HG03196 (cell line): ENCODE measurements around the gene WLS.

Experiments used
- ATAC-seq: cut with Tn5 transposase; IDR thresholded peaks from one replicate; pipeline ENCODE4 v1.9.1; 2021; ENCODE audit not compliant: unreplicated experiment

The WLS gene

GRCh38 chr1:68103011-68103545, 129.2 kb downstream of the WLS start:
- no peak for ATAC-seq

GRCh38 chr1:68101829-68102228, 130.5 kb downstream of the WLS start:
- ATAC-seq, result no peak

- no peak for ATAC-seq
Observed at GRCh38 chr1:68100571-68100970, 131.8 kb downstream of the WLS start.

- no peak for ATAC-seq
Observed at GRCh38 chr1:68093737-68094136, 138.6 kb downstream of the WLS start.

- no peak for ATAC-seq
Observed at GRCh38 chr1:68087184-68087583, 145.1 kb downstream of the WLS start.

- no peak for ATAC-seq
Observed at GRCh38 chr1:68085752-68086151, 146.6 kb downstream of the WLS start.

- no peak for ATAC-seq
Observed at GRCh38 chr1:68083686-68084085, 148.6 kb downstream of the WLS start.

- ATAC-seq, result no peak
Observed at GRCh38 chr1:68081775-68082283, 150.5 kb downstream of the WLS start.

- no peak for ATAC-seq
Observed at GRCh38 chr1:68078647-68079046, 153.7 kb downstream of the WLS start.
